Measurements from ENCODE around the gene STRIP1. TPM values are rescaled to one million over a fixed set of nuclear protein-coding genes. Genes with fewer than 3 reads are reported as not detected.

STRIP1 gene
- polyA plus RNA-seq, 2 of the 4 experiments (the other 2 are of a cell fraction): 16.4 to 16.7 TPM

DNA sequence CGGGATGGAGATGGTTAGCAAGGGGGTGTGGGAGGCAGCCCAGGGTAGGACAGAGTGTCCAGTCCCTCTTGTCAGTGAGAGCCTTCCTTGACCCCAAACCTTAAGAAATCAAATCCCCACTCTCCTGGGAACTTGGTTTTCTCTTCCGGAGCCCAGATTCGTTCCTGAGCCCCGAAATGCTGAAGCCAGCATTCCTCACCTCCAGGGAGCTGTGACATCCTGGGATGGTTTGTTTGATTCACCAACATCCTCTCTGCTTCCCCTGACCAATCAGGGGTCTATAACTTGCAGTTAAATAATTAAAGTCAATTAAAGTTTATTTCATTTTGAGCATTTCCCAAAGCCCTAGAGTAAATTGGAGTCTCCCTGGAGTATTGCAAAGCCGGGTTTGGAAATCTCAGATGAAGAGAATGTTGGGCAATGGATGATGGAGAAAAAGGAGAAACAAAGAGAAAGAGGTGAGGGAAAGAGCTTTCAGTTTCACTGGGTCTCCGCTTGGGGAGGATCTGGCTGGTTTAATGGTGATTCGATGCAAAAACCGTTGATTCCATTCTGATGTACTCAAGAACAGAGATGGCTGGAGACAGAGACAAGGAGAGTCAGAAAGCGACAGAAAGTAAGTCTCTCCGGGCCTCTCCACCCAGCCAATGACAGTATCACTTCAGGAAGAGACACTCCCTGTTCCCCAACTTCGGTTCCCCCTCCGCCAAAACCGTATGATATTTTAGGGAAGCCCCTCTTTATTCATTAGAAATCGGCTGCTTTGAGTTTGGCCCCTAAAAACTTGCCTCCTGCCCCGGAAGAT, 48.8 kb downstream of the STRIP1 start:
- Histone ChIP-seq H3K27ac (no peak overlapping the region), H3K4me3 (no peak overlapping the region), H3K4me1 (no peaks in the 10 kb centered on the region), H3K9me3 (no peaks in the 10 kb centered on the region), H3K4me2 (no peak overlapping the region)
- ATAC-seq (no peak), DNase-seq (ENCODE audit: low read depth in 1 of 2, low spot score in 1 of 2) (no peak), FAIRE-seq (no peak)
- WGBS (ENCODE audit: missing lambda C conversion rate): 61% methylated on average over 15 of the region's 15 CpGs
- TF ChIP-seq MAFK (IDR thresholded peaks at IDR 0.05; ENCODE audit: partially characterized antibody): no peak
- TF ChIP-seq NFE2L2 (conservative IDR thresholded peaks at IDR 0.05; ENCODE audit: low read length): no peak
- no peak for TF ChIP-seq RARB (CRISPR knock-in tag; IDR thresholded peaks at IDR 0.05)
- no peak for TF ChIP-seq SMC3 (IDR thresholded peaks at IDR 0.05)
- TF ChIP-seq CEBPB (IDR thresholded peaks at IDR 0.05): no peak
- TF ChIP-seq, protein P1, sequence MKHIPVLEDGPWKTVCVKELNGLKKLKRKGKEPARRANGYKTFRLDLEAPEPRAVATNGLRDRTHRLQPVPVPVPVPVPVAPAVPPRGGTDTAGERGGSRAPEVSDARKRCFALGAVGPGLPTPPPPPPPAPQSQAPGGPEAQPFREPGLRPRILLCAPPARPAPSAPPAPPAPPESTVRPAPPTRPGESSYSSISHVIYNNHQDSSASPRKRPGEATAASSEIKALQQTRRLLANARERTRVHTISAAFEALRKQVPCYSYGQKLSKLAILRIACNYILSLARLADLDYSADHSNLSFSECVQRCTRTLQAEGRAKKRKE (CRISPR knock-in tag; IDR thresholded peaks at IDR 0.05; ENCODE audit: low read depth): no peak
- no peak for TF ChIP-seq POLR2A (IDR thresholded peaks at IDR 0.05; ENCODE audit: low read length)
- TF ChIP-seq SREBF2 (IDR thresholded peaks at IDR 0.05): no peak
- TF ChIP-seq GATA3 (IDR thresholded peaks at IDR 0.05; ENCODE audit: borderline replicate concordance): no peak
- TF ChIP-seq ZNF302 (CRISPR knock-in tag; IDR thresholded peaks at IDR 0.05): no peak
- no peak for TF ChIP-seq EHF (CRISPR knock-in tag; IDR thresholded peaks at IDR 0.05)
- no peak for TF ChIP-seq EHMT2 (IDR thresholded peaks at IDR 0.05; ENCODE audit: low read depth)
- TF ChIP-seq CBX2 (IDR thresholded peaks at IDR 0.05; ENCODE audit: borderline replicate concordance, low read depth): no peak
- TF ChIP-seq, protein P2, sequence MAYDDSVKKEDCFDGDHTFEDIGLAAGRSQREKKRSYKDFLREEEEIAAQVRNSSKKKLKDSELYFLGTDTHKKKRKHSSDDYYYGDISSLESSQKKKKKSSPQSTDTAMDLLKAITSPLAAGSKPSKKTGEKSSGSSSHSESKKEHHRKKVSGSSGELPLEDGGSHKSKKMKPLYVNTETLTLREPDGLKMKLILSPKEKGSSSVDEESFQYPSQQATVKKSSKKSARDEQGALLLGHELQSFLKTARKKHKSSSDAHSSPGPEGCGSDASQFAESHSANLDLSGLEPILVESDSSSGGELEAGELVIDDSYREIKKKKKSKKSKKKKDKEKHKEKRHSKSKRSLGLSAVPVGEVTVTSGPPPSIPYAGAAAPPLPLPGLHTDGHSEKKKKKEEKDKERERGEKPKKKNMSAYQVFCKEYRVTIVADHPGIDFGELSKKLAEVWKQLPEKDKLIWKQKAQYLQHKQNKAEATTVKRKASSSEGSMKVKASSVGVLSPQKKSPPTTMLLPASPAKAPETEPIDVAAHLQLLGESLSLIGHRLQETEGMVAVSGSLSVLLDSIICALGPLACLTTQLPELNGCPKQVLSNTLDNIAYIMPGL (CRISPR knock-in tag; IDR thresholded peaks at IDR 0.05; ENCODE audit: borderline replicate concordance): no peak
- no peak for TF ChIP-seq ZFP36 (IDR thresholded peaks at IDR 0.05; ENCODE audit: borderline replicate concordance, partially characterized antibody)
- no peak for TF ChIP-seq HEYL (CRISPR knock-in tag; IDR thresholded peaks at IDR 0.05)
- TF ChIP-seq RNF2 (IDR thresholded peaks at IDR 0.05; ENCODE audit: borderline replicate concordance, low read depth): no peak
- TF ChIP-seq ESRRA (IDR thresholded peaks at IDR 0.05; ENCODE audit: borderline replicate concordance, low read length): no peak
- TF ChIP-seq, protein P3, sequence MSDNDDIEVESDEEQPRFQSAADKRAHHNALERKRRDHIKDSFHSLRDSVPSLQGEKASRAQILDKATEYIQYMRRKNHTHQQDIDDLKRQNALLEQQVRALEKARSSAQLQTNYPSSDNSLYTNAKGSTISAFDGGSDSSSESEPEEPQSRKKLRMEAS (IDR thresholded peaks at IDR 0.05): no peak
- CTCF ChIA-PET: interaction anchor here (1.5 to 2.6 kb wide), 2 partner anchors 18 to 23 kb away, joined by 4 to 14 read pairs; no protein-coding TSS in a partner anchor
- POLR2A ChIA-PET: no interaction called here

DNA sequence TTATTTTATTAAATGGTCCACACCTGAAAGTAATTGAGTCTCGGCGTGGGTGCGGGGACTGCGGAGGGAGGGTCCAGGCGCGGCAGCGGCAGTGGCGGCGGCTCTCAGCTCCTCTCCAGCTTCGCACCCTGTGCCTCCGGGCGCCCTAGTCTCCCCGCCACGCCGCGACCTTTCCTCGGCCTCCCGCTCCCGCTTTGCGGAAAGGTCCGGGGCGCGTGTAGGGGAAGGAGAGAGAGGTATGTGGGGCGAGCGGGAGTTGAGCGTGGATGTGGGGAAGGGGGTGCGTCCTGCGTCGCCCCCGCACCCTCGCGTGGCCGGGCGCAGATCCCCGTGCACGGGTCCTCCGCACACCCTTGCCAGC, 49.4 kb downstream of the STRIP1 start:
- Histone ChIP-seq H3K4me1 (no peaks in the 10 kb centered on the region), H3K27ac (no peak overlapping the region), H3K9me3 (no peaks in the 10 kb centered on the region), H3K4me3 (no peak overlapping the region), H3K4me2 (no peak overlapping the region)
- ATAC-seq: no peak
- CTCF ChIA-PET: no interaction called here
- TF ChIP-seq JUNB (IDR thresholded peaks at IDR 0.05) (no peak), FOSL2 (IDR thresholded peaks at IDR 0.05) (no peak), FOSL2 (CRISPR knock-in tag; IDR thresholded peaks at IDR 0.05) (no peak), ZSCAN20 (CRISPR knock-in tag; IDR thresholded peaks at IDR 0.05) (no peak)
- POLR2A ChIA-PET: no interaction called here
- no peak for DNase-seq (ENCODE audit: low read depth in 1 of 2, low spot score in 1 of 2)
- WGBS (ENCODE audit: missing lambda C conversion rate): 83% methylated on average over 22 of the region's 37 CpGs
- FAIRE-seq: no peak
